Measurements from ENCODE around the gene ATG3. TPM values are rescaled to one million over a fixed set of nuclear protein-coding genes. Genes with fewer than 3 reads are reported as not detected.

ATG3 gene
- total and polyA plus RNA-seq, 9 of the 15 experiments (the other 6 are each of a cell fraction or from before 2014, with no cell fraction given): 48.7 to 107 (median 64.7) TPM

DNA sequence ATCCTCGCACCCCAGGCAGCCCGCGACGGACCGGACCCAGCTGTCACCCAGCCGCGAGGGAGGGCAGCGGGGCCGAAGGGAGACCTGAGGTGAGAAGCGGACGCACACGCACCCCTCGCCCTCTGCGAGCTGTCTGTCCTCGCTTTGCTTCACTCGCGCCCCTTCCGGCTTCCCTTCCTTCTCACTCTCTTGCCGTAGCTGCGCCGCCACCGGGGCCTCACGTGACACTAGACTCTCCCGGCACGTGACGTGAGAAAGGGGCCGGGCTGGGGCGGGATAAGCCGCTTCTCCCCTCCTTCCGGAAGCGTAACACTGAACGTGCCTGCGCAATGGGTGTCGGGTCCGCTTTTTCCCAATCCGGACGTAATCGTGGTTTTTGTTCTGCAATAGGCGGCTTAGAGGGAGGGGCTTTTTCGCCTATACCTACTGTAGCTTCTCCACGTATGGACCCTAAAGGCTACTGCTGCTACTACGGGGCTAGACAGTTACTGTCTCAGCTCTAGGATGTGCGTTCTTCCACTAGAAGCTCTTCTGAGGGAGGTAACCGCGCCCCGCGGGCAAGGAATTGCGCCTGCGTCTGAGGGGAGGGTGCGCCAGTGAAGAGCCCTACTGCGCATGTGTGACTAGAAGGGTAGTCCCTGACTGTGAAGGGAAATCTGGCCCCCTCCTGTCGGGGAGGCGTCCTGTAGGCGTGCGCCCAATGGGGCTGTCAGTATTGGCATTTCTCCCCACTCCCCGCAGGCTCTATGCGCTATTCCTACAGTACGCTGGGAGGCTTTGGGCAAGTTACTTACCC lies at the start of gene ATG3, which contains the start of gene SLC35A5 (continued):
- TF ChIP-seq, protein P1, sequence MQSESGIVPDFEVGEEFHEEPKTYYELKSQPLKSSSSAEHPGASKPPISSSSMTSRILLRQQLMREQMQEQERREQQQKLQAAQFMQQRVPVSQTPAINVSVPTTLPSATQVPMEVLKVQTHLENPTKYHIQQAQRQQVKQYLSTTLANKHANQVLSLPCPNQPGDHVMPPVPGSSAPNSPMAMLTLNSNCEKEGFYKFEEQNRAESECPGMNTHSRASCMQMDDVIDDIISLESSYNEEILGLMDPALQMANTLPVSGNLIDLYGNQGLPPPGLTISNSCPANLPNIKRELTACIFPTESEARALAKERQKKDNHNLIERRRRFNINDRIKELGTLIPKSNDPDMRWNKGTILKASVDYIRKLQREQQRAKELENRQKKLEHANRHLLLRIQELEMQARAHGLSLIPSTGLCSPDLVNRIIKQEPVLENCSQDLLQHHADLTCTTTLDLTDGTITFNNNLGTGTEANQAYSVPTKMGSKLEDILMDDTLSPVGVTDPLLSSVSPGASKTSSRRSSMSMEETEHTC (IDR thresholded peaks at IDR 0.05): peak; percentile 83; the same call in 1 of the 2 replicates
- TF ChIP-seq FOS (IDR thresholded peaks at IDR 0.05; ENCODE audit: extremely low read depth, insufficient read length) (peak; percentile 82), SRF (CRISPR knock-in tag; IDR thresholded peaks at IDR 0.05) (no peak), ATF7 (IDR thresholded peaks at IDR 0.05) (peak; percentile 78; the same call in 1 of the 2 replicates), KLF6 (CRISPR knock-in tag; IDR thresholded peaks at IDR 0.05; ENCODE audit: borderline replicate concordance) (0 out of 2 replicates have a peak, but pooled peaks have one; percentile 13), LCOR (CRISPR knock-in tag; IDR thresholded peaks at IDR 0.05) (peak; percentile 51; the same call in 1 of the 2 replicates)

DNA sequence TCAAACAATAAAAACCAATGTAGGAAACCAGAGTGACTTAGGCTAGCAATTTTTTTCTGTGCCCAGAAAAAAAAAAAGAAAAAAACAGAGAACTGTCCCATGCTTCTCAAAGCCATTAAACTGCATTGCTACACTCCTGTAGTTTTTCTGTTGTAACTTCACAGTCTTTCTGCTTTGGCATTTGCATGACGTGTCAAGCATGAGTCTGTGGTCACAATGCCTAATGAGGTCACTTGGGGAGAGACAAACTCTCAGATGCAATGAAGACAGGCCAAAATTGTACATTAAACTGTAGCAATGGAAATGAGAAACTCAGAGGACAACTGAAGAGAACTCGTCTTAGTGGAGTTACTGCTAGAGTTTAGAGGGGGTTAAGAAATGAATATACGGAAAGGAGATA lies 48.4 kb upstream of the ATG3 start:
- peaks cover 0 to 2% of the 10 kb centered on the region in 2 experiments; a peak in 1 of 5 replicates for H3K4me1 ChIP-seq (replicated peaks in 1 of 2; ENCODE audit: control insufficient read depth in 2 of 2, insufficient read depth in 2 of 2, low read length in 2 of 2)
- FAIRE-seq (no peak), ATAC-seq (peak; percentile 58), DNase-seq (ENCODE audit: extremely low read depth in 1 of 4, low spot score in 3 of 4) (peak in 1 of 4 experiments; percentile 25)
- no peaks in the 10 kb centered on the region for H3K36me3 ChIP-seq (ENCODE audit: control insufficient read depth, insufficient read depth, low read length)
- no peak overlapping the region for H3K4me3 ChIP-seq
- no peaks in the 10 kb centered on the region for H3K27me3 ChIP-seq (ENCODE audit: control insufficient read depth in 2 of 2, insufficient read depth in 2 of 2, low read length in 2 of 2)
- intact Hi-C loops (cut with micrococcal nuclease) (no loop called here), in situ Hi-C loops (cut with MboI) (no loop called here)
- H3K9me1 ChIP-seq (ENCODE audit: control insufficient read depth, insufficient read depth, low read length): no peaks in the 10 kb centered on the region
- H3K9ac ChIP-seq (ENCODE audit: insufficient read depth in 1 of 2, low read depth in 2 of 2, low read length in 2 of 2): no peak overlapping the region
- H3K79me2 ChIP-seq (ENCODE audit: control insufficient read depth, insufficient read depth, low read length): no peaks in the 10 kb centered on the region
- peak overlapping the region; percentile 21; the same call in 1 of the 3 replicates for H3K27ac ChIP-seq (ENCODE audit: extremely low read depth, low read depth, low read length)
- BruUV-seq (replicated peaks): no TSS peak
- POLR2A ChIA-PET: no interaction called here
- WGBS (ENCODE audit: insufficient coverage, low coverage, missing lambda C conversion rate): 13% methylated on average over 2 of the region's 3 CpGs
- CTCF ChIA-PET (ENCODE audit: low intra/inter-chr PET ratio): no interaction called here
- no peaks in the 10 kb centered on the region; the same call in 1 of the 2 replicates for H3K9me3 ChIP-seq (replicated peaks; ENCODE audit: control insufficient read depth, insufficient read depth, low read depth, low read length)
- peak overlapping the region; percentile 77 for H2AFZ ChIP-seq (ENCODE audit: low read depth, low read length)
- no peaks in the 10 kb centered on the region for H4K20me1 ChIP-seq (replicated peaks; ENCODE audit: control insufficient read depth, insufficient read depth, low read length)
- no peak overlapping the region for H3K4me2 ChIP-seq (ENCODE audit: insufficient read depth, low read length)
- TF ChIP-seq, protein P2, sequence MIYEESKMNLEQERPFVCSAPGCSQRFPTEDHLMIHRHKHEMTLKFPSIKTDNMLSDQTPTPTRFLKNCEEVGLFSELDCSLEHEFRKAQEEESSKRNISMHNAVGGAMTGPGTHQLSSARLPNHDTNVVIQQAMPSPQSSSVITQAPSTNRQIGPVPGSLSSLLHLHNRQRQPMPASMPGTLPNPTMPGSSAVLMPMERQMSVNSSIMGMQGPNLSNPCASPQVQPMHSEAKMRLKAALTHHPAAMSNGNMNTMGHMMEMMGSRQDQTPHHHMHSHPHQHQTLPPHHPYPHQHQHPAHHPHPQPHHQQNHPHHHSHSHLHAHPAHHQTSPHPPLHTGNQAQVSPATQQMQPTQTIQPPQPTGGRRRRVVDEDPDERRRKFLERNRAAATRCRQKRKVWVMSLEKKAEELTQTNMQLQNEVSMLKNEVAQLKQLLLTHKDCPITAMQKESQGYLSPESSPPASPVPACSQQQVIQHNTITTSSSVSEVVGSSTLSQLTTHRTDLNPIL (CRISPR knock-in tag; IDR thresholded peaks at IDR 0.05): no peak
- TF ChIP-seq TCFL5 (CRISPR knock-in tag; conservative IDR thresholded peaks at IDR 0.05) (no peak), ATF1 (CRISPR knock-in tag; IDR thresholded peaks at IDR 0.05) (no peak), ATF1 (tag; IDR thresholded peaks at IDR 0.05) (peak; percentile 74), JUND (IDR thresholded peaks at IDR 0.05; ENCODE audit: borderline replicate concordance, low read depth, low read length) (peak; percentile 5; the same call in 1 of the 2 replicates), JUND (tag; IDR thresholded peaks at IDR 0.05; ENCODE audit: borderline replicate concordance, low read depth, low read length) (no peak), ILF3 (IDR thresholded peaks at IDR 0.05; ENCODE audit: borderline replicate concordance) (no peak), DIDO1 (tag; IDR thresholded peaks at IDR 0.05; ENCODE audit: low read depth) (no peak), NONO (IDR thresholded peaks at IDR 0.05; ENCODE audit: low read depth in 2 of 2, low read length in 1 of 2) (no peak), NFE2 (IDR thresholded peaks at IDR 0.05; ENCODE audit: low read depth) (no peak), CEBPG (CRISPR knock-in tag; IDR thresholded peaks at IDR 0.05) (no peak), CEBPG (tag; conservative IDR thresholded peaks at IDR 0.05 in 1 of 2, IDR thresholded peaks at IDR 0.05 in 1 of 2) (peak in 1 of 2 experiments; percentile 42; a peak in 2 of 4 replicates)
